ENCODE data around the gene TMEM239. TPM values are rescaled to one million over a fixed set of nuclear protein-coding genes. Genes with fewer than 3 reads are reported as not detected.

TMEM239 gene
- total RNA-seq, 1 donor from 2014 or later: not detected

GRCh38 chr20:2865101-2865500 is 48.9 kb downstream of the TMEM239 start:
- H3K27ac Mint-ChIP-seq: no peak overlapping the region
- peaks cover 13% of the 10 kb centered on the region for H3K36me3 Mint-ChIP-seq
- H3K27me3 Mint-ChIP-seq: peaks cover 4% of the 10 kb centered on the region
- peaks cover 5% of the 10 kb centered on the region for H3K4me1 Mint-ChIP-seq (ENCODE audit: unreplicated experiment)
- no peak for DNase-seq (ENCODE audit: extremely low spot score, unreplicated experiment)
- no peaks in the 10 kb centered on the region for H3K9me3 Mint-ChIP-seq
- TF ChIP-seq CTCF (conservative IDR thresholded peaks at IDR 0.05): no peak
- H3K4me3 Mint-ChIP-seq: no peak overlapping the region

DNA sequence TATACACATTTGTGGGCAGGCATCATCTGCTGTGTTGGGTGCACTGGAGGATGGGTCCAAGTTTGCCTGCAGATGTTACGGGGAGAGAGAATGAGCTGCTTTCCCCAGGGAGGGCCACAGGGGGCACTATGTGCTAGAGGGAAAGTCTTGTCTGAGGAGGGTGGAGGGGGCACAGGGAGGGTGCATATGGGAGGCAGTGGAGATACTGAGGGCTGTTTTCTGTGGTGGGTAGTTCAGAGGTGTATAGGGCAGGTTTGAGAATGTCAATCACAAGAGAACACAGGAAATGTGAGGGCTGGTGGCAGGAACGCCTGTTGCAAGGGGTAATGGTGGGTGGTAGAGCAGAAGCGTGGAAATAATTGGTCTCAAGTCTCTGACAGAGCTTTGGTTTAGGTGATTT is 49.5 kb downstream of the TMEM239 start:
- no peak for TF ChIP-seq CTCF (conservative IDR thresholded peaks at IDR 0.05)
- no peak for DNase-seq (ENCODE audit: extremely low spot score, unreplicated experiment)
- peaks cover 13% of the 10 kb centered on the region for H3K36me3 Mint-ChIP-seq
- H3K4me3 Mint-ChIP-seq: no peak overlapping the region
- H3K9me3 Mint-ChIP-seq: no peaks in the 10 kb centered on the region
- no peak overlapping the region for H3K27ac Mint-ChIP-seq
- H3K27me3 Mint-ChIP-seq: peaks cover 8% of the 10 kb centered on the region
- peaks cover 10% of the 10 kb centered on the region for H3K4me1 Mint-ChIP-seq (ENCODE audit: unreplicated experiment)

DNA sequence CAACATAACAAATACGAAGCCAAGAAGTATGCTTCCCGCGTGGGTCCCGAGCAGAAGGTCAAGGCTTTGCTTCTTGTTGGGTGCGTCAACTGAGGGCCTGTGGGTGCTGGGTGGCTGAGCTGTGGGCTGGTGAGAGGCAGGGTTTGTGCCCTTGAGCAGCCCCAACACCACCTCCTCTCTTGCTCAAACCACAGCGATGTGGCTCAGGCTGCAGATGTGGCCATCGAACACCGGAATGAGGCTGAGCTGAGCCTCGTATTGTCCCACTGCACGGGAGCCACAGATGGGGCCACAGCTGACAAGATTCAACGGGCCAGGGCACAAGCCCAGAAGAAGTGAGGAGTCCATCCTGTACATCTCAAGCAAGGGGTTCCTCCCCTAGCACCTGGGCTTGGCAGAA is 50.1 kb downstream of the TMEM239 start:
- peaks cover 13% of the 10 kb centered on the region for H3K36me3 Mint-ChIP-seq
- no peak for TF ChIP-seq CTCF (conservative IDR thresholded peaks at IDR 0.05)
- no peak overlapping the region for H3K4me3 Mint-ChIP-seq
- DNase-seq (ENCODE audit: extremely low spot score, unreplicated experiment): no peak
- no peak overlapping the region for H3K27ac Mint-ChIP-seq
- peaks cover 14% of the 10 kb centered on the region for H3K27me3 Mint-ChIP-seq
- peaks cover 14% of the 10 kb centered on the region for H3K4me1 Mint-ChIP-seq (ENCODE audit: unreplicated experiment)
- no peaks in the 10 kb centered on the region for H3K9me3 Mint-ChIP-seq

- no peak for DNase-seq (ENCODE audit: extremely low spot score, unreplicated experiment)
- H3K4me1 Mint-ChIP-seq (ENCODE audit: unreplicated experiment): peaks cover 14% of the 10 kb centered on the region
- TF ChIP-seq CTCF (conservative IDR thresholded peaks at IDR 0.05): no peak
- H3K36me3 Mint-ChIP-seq: peaks cover 13% of the 10 kb centered on the region
- no peak overlapping the region for H3K27ac Mint-ChIP-seq
- no peak overlapping the region for H3K4me3 Mint-ChIP-seq
- H3K27me3 Mint-ChIP-seq: peaks cover 22% of the 10 kb centered on the region
- H3K9me3 Mint-ChIP-seq: no peaks in the 10 kb centered on the region
Observed at GRCh38 chr20:2867081-2867864, 51.1 kb downstream of the TMEM239 start.

Other genes starting within 250 kb of the TMEM239 start
- 203 and 364 TPM in 2 replicates for gene NOP56, start 163.7 kb upstream of the TMEM239 start, total RNA-seq (ENCODE audit: low replicate concordance)
- 85.6 and 101 TPM in 2 replicates for gene IDH3B, start 152.1 kb upstream of the TMEM239 start, total RNA-seq (ENCODE audit: low replicate concordance)
- 11.4 and 17.9 TPM in 2 replicates for gene EBF4, start 123.6 kb upstream of the TMEM239 start, total RNA-seq (ENCODE audit: low replicate concordance)
- 6.6 and 106 TPM in 2 replicates for gene CPXM1, start 15.7 kb upstream of the TMEM239 start, total RNA-seq (ENCODE audit: low replicate concordance)
- gene C20orf141, start 1.4 kb upstream of the TMEM239 start, total RNA-seq (ENCODE audit: low replicate concordance): not detected in 2 replicates
- gene PCED1A, start 24.3 kb downstream of the TMEM239 start, total RNA-seq (ENCODE audit: low replicate concordance): 47.5 and 79.6 TPM in 2 replicates
- 31.8 and 49.9 TPM in 2 replicates for gene VPS16, start 24.4 kb downstream of the TMEM239 start, total RNA-seq (ENCODE audit: low replicate concordance)
- 50.5 and 73.8 TPM in 2 replicates for gene PTPRA, start 57.1 kb downstream of the TMEM239 start, total RNA-seq (ENCODE audit: low replicate concordance)
- 0.99 and 2.3 TPM in 2 replicates for gene GNRH2, start 227.3 kb downstream of the TMEM239 start, total RNA-seq (ENCODE audit: low replicate concordance)
- 59.0 and 67.3 TPM in 2 replicates for gene MRPS26, start 229.7 kb downstream of the TMEM239 start, total RNA-seq (ENCODE audit: low replicate concordance)